ENCODE data around the gene ARAP3.

ARAP3 gene

DNA sequence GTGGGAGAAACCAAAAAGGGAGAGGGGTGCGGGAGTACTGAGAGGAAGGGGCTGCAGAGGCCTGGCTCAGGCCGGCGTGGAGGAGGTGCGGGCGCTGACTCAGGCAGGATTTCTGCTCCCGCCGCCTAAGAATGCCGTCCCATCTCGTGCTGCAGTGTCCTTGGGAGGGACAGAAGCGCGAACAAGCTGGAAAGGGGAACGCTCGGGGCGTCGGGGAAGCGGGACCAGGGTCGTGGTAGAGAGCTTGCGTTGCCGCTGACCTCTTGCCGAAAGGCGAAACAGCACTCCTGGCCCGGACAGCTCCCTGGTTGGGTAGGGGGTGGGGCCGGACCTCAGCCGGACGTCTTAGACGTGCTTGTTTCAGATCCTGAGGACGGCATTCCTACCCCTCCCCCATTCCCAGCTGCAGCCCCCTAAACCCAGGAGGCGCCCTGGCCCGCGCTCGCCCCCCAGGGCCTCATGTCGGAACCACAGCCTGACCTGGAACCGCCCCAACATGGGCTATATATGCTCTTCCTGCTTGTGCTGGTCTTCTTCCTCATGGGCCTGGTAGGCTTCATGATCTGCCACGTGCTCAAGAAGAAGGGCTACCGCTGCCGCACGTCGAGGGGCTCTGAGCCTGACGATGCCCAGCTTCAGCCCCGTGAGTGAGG, 44.1 kb downstream of the ARAP3 start:
- 0 out of 2 replicates have a peak, but pooled peaks have one; percentile 34 for TF ChIP-seq ZFX (IDR thresholded peaks at IDR 0.05)
- TF ChIP-seq, protein P1, sequence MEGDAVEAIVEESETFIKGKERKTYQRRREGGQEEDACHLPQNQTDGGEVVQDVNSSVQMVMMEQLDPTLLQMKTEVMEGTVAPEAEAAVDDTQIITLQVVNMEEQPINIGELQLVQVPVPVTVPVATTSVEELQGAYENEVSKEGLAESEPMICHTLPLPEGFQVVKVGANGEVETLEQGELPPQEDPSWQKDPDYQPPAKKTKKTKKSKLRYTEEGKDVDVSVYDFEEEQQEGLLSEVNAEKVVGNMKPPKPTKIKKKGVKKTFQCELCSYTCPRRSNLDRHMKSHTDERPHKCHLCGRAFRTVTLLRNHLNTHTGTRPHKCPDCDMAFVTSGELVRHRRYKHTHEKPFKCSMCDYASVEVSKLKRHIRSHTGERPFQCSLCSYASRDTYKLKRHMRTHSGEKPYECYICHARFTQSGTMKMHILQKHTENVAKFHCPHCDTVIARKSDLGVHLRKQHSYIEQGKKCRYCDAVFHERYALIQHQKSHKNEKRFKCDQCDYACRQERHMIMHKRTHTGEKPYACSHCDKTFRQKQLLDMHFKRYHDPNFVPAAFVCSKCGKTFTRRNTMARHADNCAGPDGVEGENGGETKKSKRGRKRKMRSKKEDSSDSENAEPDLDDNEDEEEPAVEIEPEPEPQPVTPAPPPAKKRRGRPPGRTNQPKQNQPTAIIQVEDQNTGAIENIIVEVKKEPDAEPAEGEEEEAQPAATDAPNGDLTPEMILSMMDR (conservative IDR thresholded peaks at IDR 0.05), result peak; percentile 28
- H3K27ac ChIP-seq, result peak overlapping the region; percentile 73

DNA sequence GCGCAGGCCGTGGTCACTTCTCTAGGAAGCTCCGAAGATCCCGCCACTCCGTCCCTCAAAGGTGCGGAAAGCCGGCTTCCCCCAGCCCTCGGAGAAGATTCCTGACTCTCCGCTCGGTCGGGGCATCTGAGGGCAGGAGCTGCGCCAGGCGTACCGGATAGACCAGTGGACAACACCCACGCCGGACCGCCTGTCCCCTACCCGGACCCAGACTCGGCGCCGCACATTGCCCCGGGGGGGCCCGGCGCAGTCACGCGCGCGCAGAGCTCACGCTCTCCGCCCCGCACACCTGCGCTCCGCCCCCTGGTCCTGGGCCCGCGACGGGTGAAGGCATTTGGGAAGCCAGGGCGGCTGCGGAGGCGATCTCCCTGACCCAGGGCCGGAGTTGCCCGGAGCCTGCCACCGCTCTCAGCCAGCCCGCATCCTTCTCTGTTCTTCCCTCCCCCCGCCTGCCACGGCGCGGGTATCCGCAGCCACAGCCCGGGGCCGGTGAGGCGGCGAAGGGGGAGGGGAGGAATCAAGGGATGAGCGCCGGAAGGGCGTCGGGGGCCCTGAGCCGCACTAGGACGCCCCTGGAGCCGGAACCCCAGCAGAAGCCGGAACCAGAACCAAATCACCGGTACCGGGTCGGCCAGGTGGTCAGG, 44.8 kb downstream of the ARAP3 start:
- H3K27ac ChIP-seq, result peak overlapping the region; percentile 73
- TF ChIP-seq, protein P1 (conservative IDR thresholded peaks at IDR 0.05), result no peak
- no peak for TF ChIP-seq ZFX (IDR thresholded peaks at IDR 0.05)

DNA sequence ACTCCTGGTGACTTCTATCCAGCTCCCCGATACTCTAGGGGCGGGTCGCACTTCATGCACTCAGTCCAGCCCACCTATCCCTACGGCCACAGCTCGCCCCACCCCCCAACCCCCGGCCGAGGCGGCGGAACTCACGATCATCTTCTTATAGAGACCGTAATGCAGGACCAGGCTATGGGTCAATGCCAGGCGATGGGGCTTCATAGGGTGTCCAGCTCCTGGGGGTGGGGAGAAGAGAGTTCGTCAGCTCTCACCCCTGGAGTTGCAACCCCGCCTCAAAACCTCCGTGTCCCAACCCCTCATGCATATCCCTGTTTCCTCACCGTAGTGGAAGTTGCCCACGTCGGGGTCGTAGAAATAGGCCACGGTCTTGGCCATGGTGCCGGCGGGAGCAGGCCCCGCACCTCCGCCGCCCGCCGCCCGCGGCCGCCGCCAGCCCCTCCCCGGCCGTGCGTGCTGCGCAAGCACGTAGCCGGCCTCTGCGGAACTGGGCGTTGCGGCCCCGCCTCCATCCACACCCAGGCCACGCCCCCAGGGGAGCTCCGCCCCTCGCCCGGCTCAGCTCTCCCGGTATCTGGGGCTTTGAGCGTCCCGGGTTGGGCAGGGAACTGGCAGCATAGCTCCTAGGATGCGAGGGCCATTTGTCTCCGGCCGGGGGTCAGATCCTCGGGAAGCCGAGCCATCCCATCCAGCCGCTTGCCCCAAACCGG, 45.5 kb downstream of the ARAP3 start, which contains the start of the genes HDAC3 and RELL2:
HDAC3 (minus strand) TSS at position 437 of the 710 bp plus-strand sequence; CDS start at position 378, 59 bp downstream.
RELL2 (plus strand) TSS at position 585 of the 710 bp plus-strand sequence. CDS start 1,229 bp downstream, outside the sequence.
- TF ChIP-seq, protein P1 (conservative IDR thresholded peaks at IDR 0.05), result no peak
- peak; percentile 74; the same call in 1 of the 2 replicates for TF ChIP-seq ZFX (IDR thresholded peaks at IDR 0.05)
- H3K27ac ChIP-seq, result peak within 1 kb of the TSS; percentile 73

DNA sequence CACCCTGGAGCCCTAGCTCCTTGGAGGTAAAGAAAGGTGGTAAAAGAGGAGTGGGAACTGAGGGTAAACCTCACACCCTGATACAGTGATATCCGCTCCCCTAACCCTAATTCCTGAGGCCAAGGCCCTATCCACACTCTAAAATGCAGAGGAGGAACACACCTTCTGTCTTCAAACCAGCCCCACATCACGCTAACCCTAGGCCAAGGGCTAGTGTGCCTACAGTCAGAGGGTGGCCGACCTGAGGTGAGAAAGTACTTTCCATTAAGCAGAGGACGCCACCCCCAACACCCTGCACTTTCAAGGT, 46.0 kb downstream of the ARAP3 start:
- peak overlapping the region; percentile 73 for H3K27ac ChIP-seq
- TF ChIP-seq, protein P1 (conservative IDR thresholded peaks at IDR 0.05), result no peak

DNA sequence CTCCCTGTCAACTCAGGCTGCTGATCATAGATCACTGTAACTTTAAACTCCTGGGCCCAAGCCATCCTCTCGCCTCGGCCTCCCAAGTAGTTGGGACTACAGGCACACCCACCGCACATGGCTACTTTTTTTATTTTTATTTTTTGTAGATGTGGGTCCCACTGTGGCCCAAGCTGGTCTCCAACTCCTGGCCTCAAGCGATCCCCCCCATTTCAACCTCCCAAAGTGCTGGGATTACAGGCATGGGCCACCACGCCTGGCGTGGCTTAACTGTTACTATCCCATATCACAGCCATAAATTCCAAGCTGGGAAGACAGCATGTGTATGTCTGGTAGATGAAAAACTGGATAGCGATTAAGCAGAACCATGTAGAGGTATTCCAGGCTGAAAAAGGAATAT, 46.4 kb downstream of the ARAP3 start:
- TF ChIP-seq ZFX (IDR thresholded peaks at IDR 0.05), result no peak
- TF ChIP-seq, protein P1 (conservative IDR thresholded peaks at IDR 0.05), result no peak
- H3K27ac ChIP-seq, result peak overlapping the region; percentile 73

DNA sequence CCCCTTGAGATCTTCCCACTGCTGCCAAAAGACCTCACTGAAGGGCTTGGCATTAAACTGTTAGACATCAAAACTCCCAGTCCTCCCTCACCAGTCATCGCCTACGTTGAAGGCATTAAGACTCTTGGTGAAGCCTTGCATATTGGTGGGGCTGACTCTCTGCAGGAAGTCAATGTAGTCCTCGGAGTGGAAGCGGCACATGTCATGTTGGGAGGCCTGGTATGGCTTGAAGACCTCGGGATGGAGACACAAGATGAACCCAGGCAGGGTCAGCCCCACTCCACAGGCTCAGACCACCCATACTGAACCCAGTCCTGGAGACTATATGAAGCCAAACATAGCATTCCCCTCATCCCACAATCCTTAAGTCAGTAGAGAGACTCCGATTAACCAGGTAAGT, 47.3 kb downstream of the ARAP3 start:
- TF ChIP-seq, protein P1 (conservative IDR thresholded peaks at IDR 0.05), result no peak
- no peak for TF ChIP-seq ZFX (IDR thresholded peaks at IDR 0.05)
- no peak overlapping the region for H3K27ac ChIP-seq

Data from C4-2B (cell line).